Smooth muscle cell (in vitro differentiated cells): ENCODE data around the gene SLC47A2. TPM values are rescaled to one million over a fixed set of nuclear protein-coding genes. Genes with fewer than 3 reads are reported as not detected.

Experiments
- DNase-seq: peaks from one replicate; lab custom pipeline; 2025; ENCODE audit not compliant: unreplicated experiment; lab: John Stamatoyannopoulos, UW
- H2AFZ ChIP-seq: fragments of 200-600 bp; sonication (generic); 2 replicates; pipeline ENCODE4 v1.6.0; 2016; ENCODE audit warnings: antibody characterized with exemption, low read depth, mild to moderate bottlenecking
- H3F3A ChIP-seq: fragments of 200-600 bp; sonication (generic); 2 replicates; pipeline ENCODE4 v1.6.0; 2017; ENCODE audit warnings: antibody characterized with exemption, low read depth
- H3K27ac ChIP-seq: fragments of 200-600 bp; sonication (generic); 2 replicates; pipeline ENCODE4 v1.5.1; 2016; ENCODE audit warnings: low read depth, mild to moderate bottlenecking
- H3K27me3 ChIP-seq: fragments of 200-600 bp; sonication (generic); 2 replicates; pipeline ENCODE4 v1.6.1; 2016; ENCODE audit warnings: low read depth, mild to moderate bottlenecking
- H3K36me3 ChIP-seq: fragments of 200-600 bp; sonication (generic); 2 replicates; pipeline ENCODE4 v1.5.1; 2016; ENCODE audit warnings: low read depth
- H3K4me1 ChIP-seq: fragments of 200-600 bp; sonication (generic); 2 replicates; pipeline ENCODE4 v1.5.1; 2016; ENCODE audit warnings: low read depth
- H3K4me2 ChIP-seq: fragments of 200-600 bp; sonication (generic); 2 replicates; pipeline ENCODE4 v1.6.0; 2016; ENCODE audit warnings: mild to moderate bottlenecking
- H3K4me3 ChIP-seq: fragments of 200-600 bp; sonication (generic); 2 replicates; pipeline ENCODE4 v1.5.1; 2016; ENCODE audit warnings: mild to moderate bottlenecking
- H3K79me2 ChIP-seq: fragments of 200-600 bp; sonication (generic); 2 replicates; pipeline ENCODE4 v1.6.0; 2016; ENCODE audit warnings: low read depth, mild to moderate bottlenecking
- H3K9ac ChIP-seq: fragments of 200-600 bp; sonication (generic); 2 replicates; pipeline ENCODE4 v1.6.0; 2016; ENCODE audit warnings: low read depth
- H3K9me3 ChIP-seq: fragments of 200-600 bp; sonication (generic); replicated peaks from 2 replicates; pipeline ENCODE4 v1.5.1; 2016; ENCODE audit warnings: low read depth
- H4K20me1 ChIP-seq: fragments of 200-600 bp; sonication (generic); 2 replicates; pipeline ENCODE4 v1.6.0; 2016; ENCODE audit warnings: low read depth
- WGBS: methylation state at CpG from one replicate; pipeline ENCODE4 v1.1.7; 2016; ENCODE audit warnings: low lambda C conversion rate; 5-methylcytosine and 5-hydroxymethylcytosine counted together
- polyA plus RNA-seq: library from polyadenylated mRNA; unstranded; fragments of >200 nt; fragmentation: Nextera tagmentation; extraction: Ambion mirVana; gene quantifications from 2 replicates; pipeline ENCODE4 v1.2.1, GENCODE V29; 2016
- total RNA-seq: library from RNA; depleted of rRNA; stranded (reverse); fragments of >200 nt; gene quantifications from 2 replicates; pipeline ENCODE4 v1.2.3, GENCODE V29; 2014
- TF ChIP-seq, protein P1 (sequence below): fragments of 200-600 bp; sonication (generic); IDR thresholded peaks from 2 replicates; pipeline ENCODE4 v1.5.1; 2017; ENCODE audit warnings: borderline replicate concordance, mild to moderate bottlenecking, antibody characterized with exemption; ENCODE audit not compliant: insufficient read depth, poor library complexity, severe bottlenecking

SLC47A2 gene
- total and polyA plus RNA-seq, 2 experiments from 2014 or later: not detected

DNA sequence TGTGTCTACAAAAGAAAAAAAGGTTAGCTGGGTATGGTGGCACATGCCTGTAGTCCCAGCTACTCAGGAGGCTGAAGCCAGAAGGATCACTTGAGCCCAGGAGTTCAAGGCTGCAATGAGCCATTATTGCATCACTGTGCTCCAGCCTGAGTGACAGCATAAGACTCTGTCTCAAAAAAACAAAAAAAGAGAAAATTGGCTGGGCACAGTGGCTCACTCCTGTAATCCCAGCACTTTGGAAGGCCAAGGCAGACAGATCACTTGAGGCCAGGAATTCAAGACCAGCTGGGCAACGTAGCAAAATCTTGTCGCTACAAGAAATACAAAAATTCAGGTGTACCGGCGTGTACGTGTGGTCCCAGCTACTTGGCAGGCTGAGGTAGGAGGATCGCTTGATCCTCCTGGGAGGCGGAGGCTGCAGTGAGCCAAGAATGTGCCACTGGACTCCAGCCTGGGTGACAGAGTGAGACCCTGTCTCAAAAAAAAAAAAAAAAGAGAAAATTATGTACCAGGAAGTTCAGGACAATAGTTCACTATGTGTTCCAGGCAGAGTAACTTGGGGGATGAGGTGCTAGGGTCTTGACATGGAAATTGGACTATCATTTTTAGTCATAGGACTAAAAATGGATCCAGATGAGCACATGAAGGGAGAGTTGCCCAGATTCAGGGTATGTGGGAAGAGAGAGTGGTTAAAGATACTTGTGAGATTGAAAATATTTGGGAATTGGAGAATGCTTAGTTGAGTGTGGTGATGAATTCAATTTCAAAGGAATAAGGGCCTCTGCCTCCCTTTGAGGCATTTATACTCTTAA lies 56.8 kb downstream of the SLC47A2 start:
- Histone ChIP-seq H3K9ac (no peak overlapping the region), H3F3A (no peaks in the 10 kb centered on the region), H3K79me2 (no peaks in the 10 kb centered on the region), H4K20me1 (no peaks in the 10 kb centered on the region), H3K4me3 (no peak overlapping the region), H3K27ac (no peak overlapping the region), H3K4me1 (no peaks in the 10 kb centered on the region), H3K27me3 (no peaks in the 10 kb centered on the region), H3K36me3 (peaks cover 8% of the 10 kb centered on the region), H3K9me3 (no peaks in the 10 kb centered on the region), H2AFZ (no peak overlapping the region), H3K4me2 (no peak overlapping the region)
- 95% methylated on average over 7 of the region's 7 CpGs for WGBS
- TF ChIP-seq, protein P1, sequence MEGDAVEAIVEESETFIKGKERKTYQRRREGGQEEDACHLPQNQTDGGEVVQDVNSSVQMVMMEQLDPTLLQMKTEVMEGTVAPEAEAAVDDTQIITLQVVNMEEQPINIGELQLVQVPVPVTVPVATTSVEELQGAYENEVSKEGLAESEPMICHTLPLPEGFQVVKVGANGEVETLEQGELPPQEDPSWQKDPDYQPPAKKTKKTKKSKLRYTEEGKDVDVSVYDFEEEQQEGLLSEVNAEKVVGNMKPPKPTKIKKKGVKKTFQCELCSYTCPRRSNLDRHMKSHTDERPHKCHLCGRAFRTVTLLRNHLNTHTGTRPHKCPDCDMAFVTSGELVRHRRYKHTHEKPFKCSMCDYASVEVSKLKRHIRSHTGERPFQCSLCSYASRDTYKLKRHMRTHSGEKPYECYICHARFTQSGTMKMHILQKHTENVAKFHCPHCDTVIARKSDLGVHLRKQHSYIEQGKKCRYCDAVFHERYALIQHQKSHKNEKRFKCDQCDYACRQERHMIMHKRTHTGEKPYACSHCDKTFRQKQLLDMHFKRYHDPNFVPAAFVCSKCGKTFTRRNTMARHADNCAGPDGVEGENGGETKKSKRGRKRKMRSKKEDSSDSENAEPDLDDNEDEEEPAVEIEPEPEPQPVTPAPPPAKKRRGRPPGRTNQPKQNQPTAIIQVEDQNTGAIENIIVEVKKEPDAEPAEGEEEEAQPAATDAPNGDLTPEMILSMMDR: no peak
- no peak for DNase-seq

DNA sequence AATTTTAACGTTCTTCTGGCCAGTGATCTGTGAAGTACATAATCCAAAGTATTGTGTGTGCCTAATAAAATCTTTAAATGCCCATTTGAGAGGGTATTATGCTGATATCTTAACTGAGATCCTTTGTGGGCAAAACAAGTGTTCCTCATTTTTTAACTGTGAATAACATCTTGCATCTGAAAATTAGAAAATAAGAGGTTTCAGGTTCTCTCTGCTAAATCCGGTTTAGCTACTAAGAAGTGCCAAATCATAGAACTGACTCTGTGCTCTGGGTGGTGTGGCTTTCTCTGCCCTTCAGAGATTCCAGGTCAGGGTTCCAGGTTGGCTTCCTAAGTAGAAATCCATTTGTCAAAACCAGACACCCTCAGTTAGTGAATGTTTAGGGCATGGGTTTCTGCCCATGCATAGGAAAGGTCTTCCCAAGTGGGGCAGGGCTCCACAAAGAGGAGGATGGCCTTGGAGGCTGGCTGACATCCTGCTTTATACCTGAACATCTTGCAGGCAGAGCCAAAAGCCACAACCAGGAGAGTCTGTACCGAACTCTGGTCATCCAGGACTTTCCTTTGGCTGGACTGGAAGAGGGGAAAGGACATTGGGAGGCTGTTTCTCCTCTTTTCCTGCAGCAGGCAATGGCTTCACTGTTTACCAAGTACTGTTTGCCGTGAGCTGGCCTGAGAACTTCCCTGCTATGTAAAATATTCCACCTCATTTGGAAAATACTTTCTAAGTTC lies 59.4 kb downstream of the SLC47A2 start:
- WGBS: 86% methylated on average over 4 of the region's 4 CpGs
- Histone ChIP-seq H3F3A (no peaks in the 10 kb centered on the region), H3K79me2 (no peaks in the 10 kb centered on the region), H3K27me3 (no peaks in the 10 kb centered on the region), H3K9ac (no peak overlapping the region), H2AFZ (no peak overlapping the region), H3K4me1 (no peaks in the 10 kb centered on the region), H3K4me2 (no peak overlapping the region), H3K9me3 (no peaks in the 10 kb centered on the region), H3K27ac (no peak overlapping the region), H3K4me3 (no peak overlapping the region), H4K20me1 (no peaks in the 10 kb centered on the region), H3K36me3 (no peaks in the 10 kb centered on the region)
- DNase-seq: no peak
- TF ChIP-seq, protein P1: no peak

DNA sequence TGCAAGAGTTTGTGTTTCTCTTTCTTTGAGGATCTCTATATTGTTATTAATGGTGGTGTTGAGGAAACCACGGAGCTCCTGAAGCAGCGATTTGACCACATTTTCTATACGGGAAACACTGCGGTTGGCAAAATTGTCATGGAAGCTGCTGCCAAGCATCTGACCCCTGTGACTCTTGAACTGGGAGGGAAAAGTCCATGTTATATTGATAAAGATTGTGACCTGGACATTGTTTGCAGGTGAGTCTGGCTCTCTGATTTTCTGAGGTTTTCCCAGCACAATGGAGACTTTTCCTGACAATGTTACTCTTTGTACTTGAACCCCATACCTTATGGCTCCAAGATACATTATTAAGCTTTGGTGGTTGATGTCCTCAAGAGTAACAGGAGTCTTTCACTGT lies 60.0 kb downstream of the SLC47A2 start:
- Histone ChIP-seq H3K4me2 (no peak overlapping the region), H3K9ac (no peak overlapping the region), H4K20me1 (peaks cover 4% of the 10 kb centered on the region), H3K27ac (no peak overlapping the region), H3K27me3 (no peaks in the 10 kb centered on the region), H3K36me3 (no peaks in the 10 kb centered on the region), H3K9me3 (no peaks in the 10 kb centered on the region), H3K4me1 (no peaks in the 10 kb centered on the region), H3K4me3 (no peak overlapping the region), H2AFZ (no peak overlapping the region), H3F3A (no peaks in the 10 kb centered on the region), H3K79me2 (no peaks in the 10 kb centered on the region)
- WGBS: 95% methylated on average over 4 of the region's 4 CpGs
- no peak for DNase-seq
- TF ChIP-seq, protein P1: no peak
